Activated naive CD4-positive, alpha-beta T cell treated with anti-CD3 and anti-CD28 coated beads, Interleukin-2, amount 50 U/mL, for 16 hours (primary cell): ENCODE results near the gene UMOD.
"Not testable (repeated sequence)": the region's sequence is repeated elsewhere in the genome, so short reads cannot be mapped to it uniquely, and the experiment has no call there.

Experiments
- DNase-seq: peaks from one replicate; pipeline ENCODE4 v3.0.0-alpha.2; 2020

UMOD gene

GRCh38 chr16:20363191-20363590, 10.7 kb upstream of the UMOD start:
- DNase-seq, result no peak

- DNase-seq, result no peak
Observed at GRCh38 chr16:20359997-20360396, 7.5 kb upstream of the UMOD start.

DNA sequence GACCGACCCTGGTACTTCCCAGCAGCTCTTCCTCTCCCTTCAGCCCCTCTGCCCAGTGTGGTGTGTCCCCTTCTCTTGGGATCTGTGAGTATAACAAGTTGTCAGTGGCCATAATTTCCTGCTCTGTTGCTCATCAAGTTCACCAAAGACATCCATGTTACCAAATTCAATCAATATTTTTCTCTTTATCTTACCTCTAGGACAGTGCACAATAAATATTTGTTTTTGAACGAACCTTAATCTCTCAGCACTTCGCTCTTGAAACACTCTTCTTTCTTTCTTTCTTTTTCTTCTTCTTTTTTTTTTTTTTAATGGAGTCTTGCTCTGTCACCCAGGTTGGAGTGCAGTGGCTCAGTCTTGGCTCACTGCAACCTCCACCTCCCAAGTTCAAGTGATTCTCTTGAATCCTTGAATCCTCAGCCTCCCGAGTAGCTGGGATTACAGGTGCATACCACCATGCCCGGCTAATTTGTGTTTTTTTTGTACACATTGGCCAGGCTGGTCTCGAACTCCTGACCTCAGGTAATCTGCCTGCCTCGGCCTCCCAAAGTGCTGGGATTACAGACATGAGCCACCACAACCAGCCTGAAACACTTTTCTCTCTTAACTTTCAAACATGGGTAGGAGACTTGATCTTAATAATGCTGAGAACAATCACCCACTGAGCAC, 2.7 kb upstream of the UMOD start:
- no peak for DNase-seq

DNA sequence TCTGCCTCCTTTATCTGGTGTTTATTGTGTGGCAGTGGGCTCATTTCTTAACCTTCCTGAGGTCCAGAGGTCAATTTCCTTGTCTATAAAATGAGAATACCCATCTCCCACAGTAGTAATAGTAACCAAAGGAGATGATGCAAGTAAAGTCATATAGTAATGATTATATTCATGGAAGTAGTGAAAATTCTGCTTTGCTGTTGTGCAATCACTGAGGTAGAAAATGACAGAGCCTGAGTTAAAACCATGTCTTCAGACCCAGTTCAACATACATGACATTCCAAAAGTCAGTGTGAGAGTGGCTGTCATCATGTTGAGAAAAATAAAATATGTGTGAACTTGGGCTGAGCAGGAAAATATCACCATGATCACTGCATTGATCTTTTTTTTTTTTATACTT, 864 bp upstream of the UMOD start:
- no peak for DNase-seq

DNA sequence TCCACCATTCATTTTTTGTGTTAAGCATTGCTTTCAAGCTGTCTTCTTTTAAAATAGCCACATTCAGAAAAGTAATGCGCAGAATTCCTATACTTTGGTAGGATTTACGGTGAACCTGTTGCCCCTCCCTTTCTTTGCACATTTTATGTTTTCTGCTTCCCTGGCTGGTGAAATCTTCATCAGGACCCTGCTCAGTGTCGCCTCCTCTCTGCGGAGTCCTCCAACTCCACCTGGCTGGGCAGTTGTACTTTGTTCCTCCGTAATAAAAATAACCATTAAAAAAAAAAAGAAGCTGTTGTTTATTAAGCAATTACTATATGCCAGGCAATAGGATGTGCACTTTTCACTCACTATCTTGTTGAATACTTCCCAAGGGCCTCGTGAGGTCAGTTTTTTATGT, 2.9 kb downstream of the UMOD start:
- no peak for DNase-seq

DNA sequence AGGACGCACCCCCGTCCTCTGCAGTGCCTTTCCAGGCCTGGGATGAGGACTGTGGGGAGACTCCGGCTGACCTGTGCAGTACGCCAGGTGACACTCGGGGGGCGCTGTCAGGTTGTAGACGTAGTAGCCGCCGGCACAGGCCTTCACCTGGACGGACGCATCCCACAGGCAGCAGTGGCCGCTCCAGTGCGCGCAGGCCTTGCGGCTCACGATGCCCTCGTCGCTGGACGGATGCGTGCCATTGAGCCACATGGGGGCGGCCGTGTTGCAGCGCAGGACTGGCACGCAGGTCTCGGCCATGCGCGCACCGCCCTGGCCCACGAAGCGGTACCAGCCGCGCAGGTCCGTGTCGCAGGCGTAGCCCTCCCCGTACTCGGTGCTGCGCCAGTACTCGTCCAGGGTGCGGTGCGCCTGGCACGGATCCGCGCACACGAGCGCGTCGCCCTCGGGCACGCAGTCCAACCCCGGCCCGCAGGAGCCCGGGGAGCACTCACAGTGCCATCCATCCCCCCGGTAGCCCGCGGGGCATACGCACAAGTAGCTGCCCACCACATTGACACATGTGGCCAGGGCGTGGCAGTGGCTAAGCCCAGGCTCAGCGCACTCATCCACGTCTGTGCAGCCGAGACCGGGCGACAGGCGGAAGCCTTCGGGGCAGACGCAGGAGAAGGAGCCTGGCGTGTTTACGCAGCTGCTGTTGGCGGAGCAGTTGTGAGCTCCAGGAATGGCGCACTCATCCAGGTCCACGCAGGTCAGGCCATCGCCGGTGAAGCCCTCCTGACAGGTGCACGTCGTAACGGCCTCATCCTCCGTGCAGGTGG, 3.9 kb downstream of the UMOD start:
- DNase-seq, result no peak

DNA sequence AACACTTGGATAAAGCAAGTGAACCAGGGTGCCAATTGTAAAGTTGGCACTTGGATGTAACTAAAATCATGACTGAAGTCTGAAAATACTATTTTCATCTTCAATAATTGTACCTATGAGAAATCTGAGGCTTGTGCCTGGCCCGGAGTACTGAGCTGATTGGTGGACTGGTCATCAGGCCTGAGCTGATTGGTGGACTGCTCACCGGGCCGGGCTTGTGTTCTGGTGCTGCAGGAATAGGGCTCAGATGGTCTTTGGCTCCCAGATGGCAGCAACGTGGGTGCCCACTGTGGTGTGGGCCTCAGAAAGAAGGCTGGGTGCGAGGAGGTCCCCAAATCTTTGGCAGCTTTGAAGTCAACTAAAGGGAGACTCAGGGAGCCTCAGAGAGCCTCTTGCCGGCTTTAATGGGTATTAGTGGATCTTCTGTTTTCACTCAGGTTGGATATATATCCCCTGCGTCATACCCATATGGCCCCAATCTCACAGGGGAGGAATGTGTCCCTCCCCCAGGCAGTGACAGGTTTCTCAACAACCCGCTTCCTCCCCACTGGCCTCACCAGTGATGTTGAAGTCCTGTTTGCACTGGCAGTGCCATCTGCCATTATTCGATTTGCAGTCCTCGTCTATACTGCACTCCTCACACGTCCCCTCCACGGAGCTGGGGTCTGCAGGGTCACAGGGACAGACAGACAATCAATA, 4.7 kb downstream of the UMOD start:
- DNase-seq, result no peak

DNA sequence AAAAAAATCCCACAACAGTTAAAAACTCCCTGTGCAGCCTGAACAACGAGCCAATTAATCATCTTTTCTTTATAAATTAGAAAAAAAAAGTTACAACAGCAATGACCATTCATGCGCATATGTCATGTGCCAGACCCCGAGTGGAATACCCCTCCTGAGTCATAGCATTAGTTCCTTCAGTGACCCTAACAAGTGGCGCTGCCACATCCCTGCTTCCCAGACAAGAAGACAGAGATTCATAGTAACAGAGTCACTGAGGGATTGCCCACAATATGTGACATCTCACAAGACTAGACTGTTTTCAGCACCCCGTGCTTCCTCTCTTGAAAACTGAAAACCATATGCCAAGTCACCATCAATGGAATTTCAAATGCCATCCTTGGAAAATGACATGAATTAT, 7.9 kb downstream of the UMOD start:
- no peak for DNase-seq

GRCh38 chr16:20339744-20340143, 12.8 kb downstream of the UMOD start:
- no peak for DNase-seq

GRCh38 chr16:20336955-20337354, 15.6 kb downstream of the UMOD start:
- no peak for DNase-seq

DNA sequence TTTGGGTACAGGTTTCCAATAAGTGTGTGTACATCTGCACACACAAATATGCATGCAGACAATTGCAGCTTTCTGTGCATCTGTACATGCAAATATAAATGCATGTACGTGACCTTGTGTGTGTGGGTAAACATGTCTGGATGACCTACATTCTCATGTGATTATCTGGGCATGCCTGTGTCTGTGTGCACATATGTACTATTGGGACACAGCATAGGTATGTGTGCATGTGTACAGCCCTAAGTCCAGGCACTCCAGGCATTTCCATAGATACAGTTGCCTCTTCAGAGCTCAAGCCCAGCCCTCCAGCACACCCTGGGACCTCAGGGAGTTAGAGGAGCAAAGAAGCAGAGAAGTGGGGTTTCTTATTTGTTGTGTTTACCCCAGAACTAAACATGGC, 18.1 kb downstream of the UMOD start:
- DNase-seq, result no peak

DNA sequence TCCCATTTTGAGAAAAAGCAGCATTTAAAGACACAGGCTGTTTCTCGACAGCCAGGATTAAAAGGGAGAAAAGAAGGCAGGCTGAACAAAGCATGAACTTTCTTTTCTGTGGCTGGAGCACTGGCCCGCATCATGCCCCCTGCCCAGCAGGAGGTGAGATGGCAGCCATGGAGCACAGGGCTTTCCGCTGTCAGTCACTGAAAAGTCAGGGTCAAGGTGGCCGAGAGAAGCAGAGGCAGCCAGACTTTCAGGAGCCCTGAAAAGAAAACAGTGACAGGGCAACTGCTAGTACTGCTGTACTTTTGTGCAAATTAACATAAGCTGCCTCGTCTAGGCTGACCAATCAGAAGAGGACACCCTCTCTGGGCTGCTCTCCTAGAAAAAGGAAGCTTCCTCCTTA, 19.4 kb downstream of the UMOD start:
- DNase-seq, result no peak

- DNase-seq, result no peak
Observed at GRCh38 chr16:20332411-20332810, 20.1 kb downstream of the UMOD start.

DNA sequence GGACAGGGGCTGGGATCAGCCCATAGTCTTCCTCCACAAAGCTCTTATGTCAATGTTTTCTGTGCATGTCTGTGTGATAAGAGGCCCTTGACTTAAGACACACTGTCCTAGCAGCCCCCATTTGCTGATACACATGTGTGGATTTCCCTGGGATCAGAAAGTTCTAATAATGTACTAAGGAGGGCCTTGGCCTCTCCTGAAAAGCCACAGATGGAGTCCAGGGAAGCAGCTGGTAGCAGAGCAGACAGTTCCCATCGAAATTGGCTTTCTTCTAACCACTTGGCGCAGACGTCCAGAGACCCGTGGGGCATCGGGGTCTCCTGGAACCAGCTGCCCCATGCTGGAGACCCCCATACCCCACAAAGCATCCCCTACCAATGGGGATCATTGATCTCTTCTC, 20.9 kb downstream of the UMOD start:
- DNase-seq, result no peak

- DNase-seq, result no peak
Observed at GRCh38 chr16:20329392-20330138, 22.9 kb downstream of the UMOD start.

DNA sequence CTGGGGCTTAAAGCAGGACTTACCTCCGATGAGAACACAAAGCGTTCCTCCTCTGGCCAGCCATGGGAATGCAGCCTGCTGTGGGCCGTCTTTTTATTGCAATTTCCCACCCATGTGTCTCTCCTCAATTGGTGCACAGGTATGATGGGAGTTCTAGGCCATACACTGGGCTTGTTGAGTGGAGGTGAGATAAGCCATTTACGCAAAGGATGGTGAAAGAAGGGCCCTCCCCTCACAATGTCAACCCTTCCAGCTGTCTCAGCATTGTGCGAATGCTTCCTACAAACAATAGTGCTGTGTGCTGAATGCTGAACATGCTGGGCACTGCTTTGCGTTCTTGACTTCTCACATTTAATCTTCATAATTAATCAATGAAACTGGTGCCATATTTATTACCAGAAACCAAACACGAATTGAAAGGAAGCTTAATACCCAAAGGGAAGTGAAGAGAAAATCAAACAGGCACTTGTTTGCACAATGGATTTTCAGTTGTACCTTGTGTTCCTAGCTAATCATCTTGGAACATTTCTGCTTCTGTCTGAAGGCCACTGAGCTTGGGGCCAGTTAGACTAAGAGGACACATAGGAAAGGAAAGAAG, 25.0 kb downstream of the UMOD start, which contains the start of gene GP2:
Gene GP2 (minus strand): TSS at position 70 of the 598 bp plus-strand sequence. CDS start 1,082 bp downstream, outside the sequence.
- no peak for DNase-seq

DNA sequence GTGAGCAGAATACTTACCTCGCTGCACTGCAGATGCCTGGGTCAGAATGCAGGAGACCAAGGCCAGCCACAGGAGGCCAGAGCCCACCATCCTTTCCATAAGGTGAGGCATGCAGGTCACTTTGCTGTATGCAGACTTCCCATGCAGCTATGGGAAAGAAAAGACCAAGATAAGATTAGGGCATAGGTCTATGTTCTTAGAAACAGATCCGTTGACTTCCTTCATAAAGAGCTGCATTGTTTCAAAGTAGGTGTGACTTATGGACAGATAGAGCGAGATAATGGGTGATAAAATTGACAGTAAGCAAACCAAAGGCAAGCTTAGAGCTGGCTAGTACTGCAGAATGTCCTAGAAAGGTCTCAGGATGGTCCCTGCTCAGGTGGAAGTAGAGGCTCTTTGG, 26.2 kb downstream of the UMOD start:
- no peak for DNase-seq

GRCh38 chr16:20325005-20325404, 27.5 kb downstream of the UMOD start:
- DNase-seq, result no peak

GRCh38 chr16:20323591-20324117, 28.9 kb downstream of the UMOD start:
- DNase-seq, result no peak

GRCh38 chr16:20322696-20323095, 29.8 kb downstream of the UMOD start:
- no peak for DNase-seq

GRCh38 chr16:20321671-20322070, 30.8 kb downstream of the UMOD start:
- no peak for DNase-seq

DNA sequence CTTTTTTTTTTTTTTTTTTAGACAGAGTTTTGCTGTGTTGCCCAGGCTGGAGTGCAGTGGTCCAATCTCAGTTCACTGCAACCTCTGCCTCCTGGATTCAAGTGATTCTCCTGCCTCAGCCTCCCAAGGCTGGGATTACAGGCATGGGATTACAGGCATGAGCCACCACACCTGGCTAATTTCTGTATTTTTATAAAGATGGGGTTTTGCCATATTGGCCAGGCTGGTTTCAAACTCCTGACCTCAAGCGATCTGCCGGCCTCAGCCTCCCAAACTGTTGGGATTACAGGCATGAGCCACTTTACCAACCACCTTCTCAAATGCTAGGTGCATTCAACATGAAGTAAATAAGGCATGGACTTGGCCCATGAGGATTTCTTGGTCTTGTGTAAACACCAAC, 31.5 kb downstream of the UMOD start:
- DNase-seq, result not testable (repeated sequence)
